Measurements from ENCODE around the gene GRIN3A. TPM values are rescaled to one million over a fixed set of nuclear protein-coding genes. Genes with fewer than 3 reads are reported as not detected.

Gene GRIN3A
- total RNA-seq, 2 donors from 2014 or later = not detected

DNA sequence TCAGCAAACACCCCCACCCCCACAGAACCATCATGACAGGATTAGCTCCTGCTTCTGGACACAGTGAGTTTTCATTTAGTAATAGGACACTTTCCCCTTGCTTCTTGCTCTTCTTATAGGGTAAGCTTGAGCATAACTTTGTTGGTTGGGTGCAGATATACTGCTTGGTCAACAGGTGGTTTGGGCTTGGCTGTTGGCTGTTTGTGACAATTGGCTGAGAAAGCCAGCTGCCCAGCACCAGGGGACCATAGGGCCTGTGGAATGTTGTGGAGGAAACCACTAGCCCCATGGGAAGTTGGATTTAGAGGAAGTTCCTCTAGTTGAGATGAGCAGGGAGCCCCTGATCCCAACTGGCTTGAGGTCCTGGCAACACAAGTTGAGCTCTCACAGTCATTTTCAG, 174.2 kb downstream of the GRIN3A start:
- TF ChIP-seq, protein P1, sequence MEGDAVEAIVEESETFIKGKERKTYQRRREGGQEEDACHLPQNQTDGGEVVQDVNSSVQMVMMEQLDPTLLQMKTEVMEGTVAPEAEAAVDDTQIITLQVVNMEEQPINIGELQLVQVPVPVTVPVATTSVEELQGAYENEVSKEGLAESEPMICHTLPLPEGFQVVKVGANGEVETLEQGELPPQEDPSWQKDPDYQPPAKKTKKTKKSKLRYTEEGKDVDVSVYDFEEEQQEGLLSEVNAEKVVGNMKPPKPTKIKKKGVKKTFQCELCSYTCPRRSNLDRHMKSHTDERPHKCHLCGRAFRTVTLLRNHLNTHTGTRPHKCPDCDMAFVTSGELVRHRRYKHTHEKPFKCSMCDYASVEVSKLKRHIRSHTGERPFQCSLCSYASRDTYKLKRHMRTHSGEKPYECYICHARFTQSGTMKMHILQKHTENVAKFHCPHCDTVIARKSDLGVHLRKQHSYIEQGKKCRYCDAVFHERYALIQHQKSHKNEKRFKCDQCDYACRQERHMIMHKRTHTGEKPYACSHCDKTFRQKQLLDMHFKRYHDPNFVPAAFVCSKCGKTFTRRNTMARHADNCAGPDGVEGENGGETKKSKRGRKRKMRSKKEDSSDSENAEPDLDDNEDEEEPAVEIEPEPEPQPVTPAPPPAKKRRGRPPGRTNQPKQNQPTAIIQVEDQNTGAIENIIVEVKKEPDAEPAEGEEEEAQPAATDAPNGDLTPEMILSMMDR (conservative IDR thresholded peaks at IDR 0.05) = no peak
- Mint-ChIP-seq H3K27me3 (ENCODE audit: insufficient read depth) (no peaks in the 10 kb centered on the region), H3K9me3 (peaks cover under 1% of the 10 kb centered on the region), H3K27ac (no peak overlapping the region), H3K36me3 (ENCODE audit: low read depth) (peaks cover 78% of the 10 kb centered on the region), H3K4me1 (no peaks in the 10 kb centered on the region), H3K4me3 (no peak overlapping the region)
- no peak overlapping the region for H3K27ac ChIP-seq (ENCODE audit: low read depth, low read length)
- H3K9ac ChIP-seq (ENCODE audit: extremely low read depth, low read length, poor library complexity, severe bottlenecking) = no peak overlapping the region
- H3K36me3 ChIP-seq (ENCODE audit: control insufficient read depth, insufficient read depth, low read length) = peaks cover 86% of the 10 kb centered on the region
- no peaks in the 10 kb centered on the region for H3K4me1 ChIP-seq (ENCODE audit: control insufficient read depth, insufficient read depth, low read length)
- H3K9me3 ChIP-seq (ENCODE audit: control insufficient read depth, low read length) = no peaks in the 10 kb centered on the region
- no peak for DNase-seq
- H3K27me3 ChIP-seq (ENCODE audit: control insufficient read depth, insufficient read depth, low read length, poor library complexity, severe bottlenecking) = no peaks in the 10 kb centered on the region
- no peak overlapping the region for H3K4me3 ChIP-seq (ENCODE audit: low read length)

DNA sequence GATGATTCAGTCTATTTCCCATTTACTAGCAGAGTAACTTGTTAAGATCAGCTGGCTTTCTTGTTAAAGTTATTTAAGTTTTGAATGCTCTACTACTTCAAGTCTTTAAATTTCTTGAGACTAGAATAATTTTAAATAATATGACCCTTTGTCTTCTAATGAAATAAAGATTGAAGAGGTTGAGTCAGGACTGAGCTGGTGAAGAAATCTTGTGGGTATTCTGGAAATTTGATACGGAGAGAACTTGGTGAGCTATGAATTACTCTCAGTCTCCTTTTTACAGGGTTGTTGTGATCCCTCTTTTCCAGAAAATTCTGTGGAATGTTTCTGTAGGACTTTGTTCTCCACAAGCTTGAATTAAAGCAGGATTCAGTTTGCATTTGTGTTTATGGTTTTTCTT, 175.5 kb downstream of the GRIN3A start:
- Mint-ChIP-seq H3K4me1 (no peaks in the 10 kb centered on the region), H3K27me3 (ENCODE audit: insufficient read depth) (no peaks in the 10 kb centered on the region), H3K27ac (no peak overlapping the region), H3K4me3 (no peak overlapping the region), H3K36me3 (ENCODE audit: low read depth) (peaks cover 83% of the 10 kb centered on the region), H3K9me3 (peaks cover 13% of the 10 kb centered on the region)
- WGBS, 2 experiments (ENCODE audit: insufficient coverage in 1 of 2, insufficient read length in 1 of 2) = 90 to 100% methylated on average over 1 of the region's 1 CpG
- Histone ChIP-seq H3K9ac (ENCODE audit: extremely low read depth, low read length, poor library complexity, severe bottlenecking) (no peak overlapping the region), H3K4me1 (ENCODE audit: control insufficient read depth, insufficient read depth, low read length) (no peaks in the 10 kb centered on the region), H3K27ac (ENCODE audit: low read depth, low read length) (no peak overlapping the region), H3K9me3 (ENCODE audit: control insufficient read depth, low read length) (no peaks in the 10 kb centered on the region), H3K36me3 (ENCODE audit: control insufficient read depth, insufficient read depth, low read length) (peaks cover 86% of the 10 kb centered on the region), H3K27me3 (ENCODE audit: control insufficient read depth, insufficient read depth, low read length, poor library complexity, severe bottlenecking) (no peaks in the 10 kb centered on the region), H3K4me3 (ENCODE audit: low read length) (no peak overlapping the region)
- TF ChIP-seq, protein P1 (conservative IDR thresholded peaks at IDR 0.05) = no peak
- no peak for DNase-seq

DNA sequence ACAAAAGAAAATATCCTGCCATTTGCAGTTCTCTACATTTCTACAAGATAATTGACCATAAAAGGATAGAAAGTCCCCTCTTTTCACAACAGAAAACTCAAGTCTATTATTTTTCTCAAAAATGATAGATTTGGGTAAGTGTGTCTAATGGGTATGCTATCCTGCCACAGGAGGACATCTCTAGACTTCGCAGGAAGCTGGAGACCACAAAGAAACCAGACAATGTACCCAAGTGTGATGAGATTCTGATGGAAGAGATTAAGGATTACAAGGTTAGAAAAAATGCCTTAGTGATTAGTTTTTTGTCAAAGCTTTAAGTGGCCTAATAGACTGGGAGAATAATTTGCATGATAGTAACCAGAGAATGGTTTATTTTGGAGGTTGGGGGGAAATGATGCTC, 176.7 kb downstream of the GRIN3A start:
- H3K4me1 ChIP-seq (ENCODE audit: control insufficient read depth, insufficient read depth, low read length) = no peaks in the 10 kb centered on the region
- 92 to 100% methylated on average over 1 of the region's 1 CpG for WGBS, 2 experiments (ENCODE audit: insufficient coverage in 1 of 2, insufficient read length in 1 of 2)
- TF ChIP-seq, protein P1 (conservative IDR thresholded peaks at IDR 0.05) = no peak
- H3K9me3 ChIP-seq (ENCODE audit: control insufficient read depth, low read length) = no peaks in the 10 kb centered on the region
- no peak overlapping the region for H3K9ac ChIP-seq (ENCODE audit: extremely low read depth, low read length, poor library complexity, severe bottlenecking)
- no peak overlapping the region for H3K27ac ChIP-seq (ENCODE audit: low read depth, low read length)
- H3K4me3 Mint-ChIP-seq = no peak overlapping the region
- DNase-seq = no peak
- no peak overlapping the region for H3K27ac Mint-ChIP-seq
- H3K36me3 Mint-ChIP-seq (ENCODE audit: low read depth) = peaks cover 86% of the 10 kb centered on the region
- no peaks in the 10 kb centered on the region for H3K4me1 Mint-ChIP-seq
- H3K9me3 Mint-ChIP-seq = peaks cover 16% of the 10 kb centered on the region
- H3K27me3 ChIP-seq (ENCODE audit: control insufficient read depth, insufficient read depth, low read length, poor library complexity, severe bottlenecking) = no peaks in the 10 kb centered on the region
- H3K27me3 Mint-ChIP-seq (ENCODE audit: insufficient read depth) = no peaks in the 10 kb centered on the region
- H3K36me3 ChIP-seq (ENCODE audit: control insufficient read depth, insufficient read depth, low read length) = peaks cover 93% of the 10 kb centered on the region
- H3K4me3 ChIP-seq (ENCODE audit: low read length) = no peak overlapping the region
